ENCODE data around the gene INF2.
A peak's percentile ranks its signal among the peaks of the same experiment; 100 is the strongest.

INF2 gene

DNA sequence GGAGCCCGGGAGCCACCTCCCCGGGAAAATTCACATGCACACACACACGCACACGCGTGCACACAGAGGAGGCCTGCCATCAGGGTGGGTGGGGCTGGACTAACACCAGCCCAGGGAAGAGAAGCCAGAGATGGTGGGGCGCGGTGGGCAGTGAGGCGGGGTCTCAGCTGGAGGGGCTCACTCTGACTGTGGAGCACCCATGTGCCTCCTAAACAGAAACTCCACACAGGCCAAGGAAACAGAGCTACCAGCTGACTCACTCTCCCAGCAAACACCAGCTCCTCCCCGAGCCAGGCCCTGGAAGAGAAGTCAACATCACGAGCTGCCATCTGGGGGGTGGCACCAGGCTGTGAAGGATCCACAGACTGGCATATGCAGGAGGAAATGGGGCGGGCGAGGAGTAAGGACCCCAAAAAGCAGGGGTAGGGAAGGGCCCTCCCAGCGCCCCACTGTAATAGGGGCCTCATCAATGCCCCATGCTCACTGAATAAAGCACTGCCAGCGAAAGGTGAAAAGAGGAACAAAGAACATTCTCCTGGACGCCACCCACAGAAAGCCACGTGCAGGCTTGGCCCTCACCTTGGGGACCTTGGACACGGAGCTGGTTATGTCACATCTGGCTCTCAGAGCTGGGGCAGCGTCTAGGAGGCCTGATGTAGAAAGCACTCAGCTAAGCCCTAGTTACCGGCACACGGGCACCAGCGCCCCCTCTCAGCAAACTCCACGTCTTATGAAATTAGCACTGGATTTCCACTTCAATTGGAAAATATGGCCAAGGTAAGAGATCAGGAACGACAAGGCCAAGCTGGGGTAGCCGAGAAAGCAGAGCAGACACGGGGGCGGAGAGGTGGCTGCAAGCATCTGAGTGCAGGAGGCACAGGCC is 8.4 kb upstream of the INF2 start:
- ChIA-PET CTCF (interaction anchor here (0.6 to 2.4 kb wide), 17 partner anchors 9 to 145 kb away, joined by 3 to 14 read pairs (median 3); no protein-coding TSS in a partner anchor), POLR2A (no interaction called here)
- DNase-seq (ENCODE audit: extremely low spot score): peak; percentile 72
- TF ChIP-seq, protein P1, sequence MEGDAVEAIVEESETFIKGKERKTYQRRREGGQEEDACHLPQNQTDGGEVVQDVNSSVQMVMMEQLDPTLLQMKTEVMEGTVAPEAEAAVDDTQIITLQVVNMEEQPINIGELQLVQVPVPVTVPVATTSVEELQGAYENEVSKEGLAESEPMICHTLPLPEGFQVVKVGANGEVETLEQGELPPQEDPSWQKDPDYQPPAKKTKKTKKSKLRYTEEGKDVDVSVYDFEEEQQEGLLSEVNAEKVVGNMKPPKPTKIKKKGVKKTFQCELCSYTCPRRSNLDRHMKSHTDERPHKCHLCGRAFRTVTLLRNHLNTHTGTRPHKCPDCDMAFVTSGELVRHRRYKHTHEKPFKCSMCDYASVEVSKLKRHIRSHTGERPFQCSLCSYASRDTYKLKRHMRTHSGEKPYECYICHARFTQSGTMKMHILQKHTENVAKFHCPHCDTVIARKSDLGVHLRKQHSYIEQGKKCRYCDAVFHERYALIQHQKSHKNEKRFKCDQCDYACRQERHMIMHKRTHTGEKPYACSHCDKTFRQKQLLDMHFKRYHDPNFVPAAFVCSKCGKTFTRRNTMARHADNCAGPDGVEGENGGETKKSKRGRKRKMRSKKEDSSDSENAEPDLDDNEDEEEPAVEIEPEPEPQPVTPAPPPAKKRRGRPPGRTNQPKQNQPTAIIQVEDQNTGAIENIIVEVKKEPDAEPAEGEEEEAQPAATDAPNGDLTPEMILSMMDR (IDR thresholded peaks at IDR 0.05; ENCODE audit: control extremely low read depth, extremely low read depth, low read depth, missing control alignments): peak; percentile 43

DNA sequence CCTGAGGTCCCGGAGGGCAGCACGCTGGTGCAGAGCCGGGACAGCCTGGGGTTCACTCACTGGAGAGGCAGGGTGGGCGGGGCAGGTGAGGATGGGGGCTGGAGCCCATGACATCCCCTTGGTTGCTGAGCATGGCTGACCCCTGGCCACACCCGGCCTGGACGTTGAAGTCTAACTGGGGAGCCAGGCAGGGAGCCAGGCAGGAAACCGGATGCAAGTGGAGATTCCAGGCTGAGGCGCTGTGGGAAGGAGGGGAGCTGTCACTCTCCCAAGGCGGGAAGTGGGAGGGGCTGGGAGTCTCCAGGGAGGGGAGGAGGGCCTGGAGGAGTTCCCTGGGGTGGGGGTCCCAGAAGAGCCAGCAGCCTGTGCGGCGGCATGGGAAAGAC is 7.7 kb upstream of the INF2 start:
- no peak for DNase-seq (ENCODE audit: extremely low spot score)
- CTCF ChIA-PET: interaction anchor here (0.7 to 2.4 kb wide), 12 partner anchors 8 to 144 kb away, joined by 3 to 14 read pairs (median 3); no protein-coding TSS in a partner anchor
- POLR2A ChIA-PET: no interaction called here
- TF ChIP-seq, protein P1 (IDR thresholded peaks at IDR 0.05; ENCODE audit: control extremely low read depth, extremely low read depth, low read depth, missing control alignments): no peak

DNA sequence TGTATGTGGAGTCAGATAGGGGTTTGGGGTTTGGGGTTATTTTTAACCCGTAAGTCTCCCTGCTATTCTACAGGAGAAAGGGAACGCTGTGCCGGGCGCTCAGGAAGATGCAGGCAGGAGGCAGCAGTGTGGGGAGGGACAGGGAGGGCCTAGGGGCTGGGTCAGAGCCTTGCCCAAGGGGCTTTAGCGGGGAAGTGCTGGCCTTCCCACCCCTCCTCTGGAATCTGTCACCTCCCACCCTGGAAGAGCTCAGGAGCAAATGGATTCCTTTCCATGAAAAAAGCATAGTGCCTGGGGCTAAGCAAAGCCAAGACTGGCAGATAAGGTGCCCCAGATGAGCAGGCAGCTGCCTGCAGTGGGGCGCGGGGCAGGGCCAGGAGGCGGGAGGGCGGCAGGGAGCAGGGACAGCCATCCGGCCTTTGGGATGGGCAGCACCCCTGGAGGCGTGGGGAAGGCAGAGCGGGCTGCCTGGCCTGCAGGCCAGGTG is 7.3 kb upstream of the INF2 start:
- ChIA-PET CTCF (interaction anchor here (1.0 to 2.4 kb wide), 5 partner anchors 21 to 144 kb away, joined by 3 to 14 read pairs (median 3); no protein-coding TSS in a partner anchor), POLR2A (no interaction called here)
- no peak for DNase-seq (ENCODE audit: extremely low spot score)
- TF ChIP-seq, protein P1 (IDR thresholded peaks at IDR 0.05; ENCODE audit: control extremely low read depth, extremely low read depth, low read depth, missing control alignments): no peak

DNA sequence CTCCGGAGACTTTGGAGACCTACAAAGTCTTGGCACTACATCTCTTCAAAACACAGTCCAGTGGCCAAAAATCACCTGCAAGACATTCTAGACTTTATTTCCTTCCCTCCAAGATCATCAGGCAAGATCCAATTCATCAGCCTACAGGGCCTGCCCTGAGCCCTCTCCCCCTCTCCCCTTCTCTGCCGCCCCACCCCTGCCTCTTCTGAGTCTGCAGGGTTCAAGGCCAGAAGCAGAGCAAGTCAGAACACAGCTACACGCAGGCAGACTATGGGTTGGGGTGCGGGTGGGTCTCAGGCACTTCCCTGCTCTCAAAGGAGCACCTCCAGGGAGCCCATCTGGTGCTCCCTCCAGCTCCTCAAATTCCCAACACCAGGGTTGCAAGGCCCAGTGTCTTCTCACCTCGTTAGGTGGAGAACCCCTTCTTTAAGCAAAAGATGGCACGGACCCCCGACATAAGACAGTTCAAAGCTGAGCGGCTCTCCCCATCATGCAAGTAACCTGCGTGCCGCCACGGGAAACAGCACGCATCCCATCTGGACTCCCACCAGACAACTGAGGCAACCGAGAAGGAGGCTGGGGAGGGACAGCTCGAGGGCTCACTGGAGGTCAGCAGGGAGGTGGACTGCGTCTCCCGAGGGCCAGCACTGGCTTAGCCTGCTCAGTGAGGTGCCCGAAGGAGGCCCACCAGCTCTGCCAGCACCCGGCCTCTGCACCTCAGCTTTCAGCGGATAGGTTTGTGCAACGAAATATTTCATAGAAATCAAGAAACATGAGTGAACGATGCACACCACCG is 5.6 kb upstream of the INF2 start:
- TF ChIP-seq, protein P1 (IDR thresholded peaks at IDR 0.05; ENCODE audit: control extremely low read depth, extremely low read depth, low read depth, missing control alignments): no peak

DNA sequence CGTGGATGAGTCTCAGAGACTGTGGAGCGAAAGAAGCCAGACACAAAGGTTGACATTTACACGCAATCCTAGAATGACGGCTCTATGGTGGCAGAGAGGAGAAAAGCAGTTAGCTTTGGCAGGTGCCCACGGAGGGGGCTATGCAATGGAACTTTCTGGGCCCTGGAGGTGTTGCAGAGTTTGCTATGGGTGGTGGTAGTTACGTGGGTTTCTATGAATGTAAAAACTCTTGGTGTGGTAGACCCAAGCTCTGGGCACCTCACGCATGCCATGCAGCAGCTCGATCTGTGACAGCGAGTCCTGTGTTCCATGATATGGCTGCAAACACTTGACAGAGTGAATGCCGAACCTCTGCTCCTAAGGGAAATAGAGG is 5.0 kb upstream of the INF2 start:
- ChIA-PET POLR2A (no interaction called here), CTCF (no interaction called here)
- no peak for DNase-seq (ENCODE audit: extremely low spot score)
- TF ChIP-seq, protein P1 (IDR thresholded peaks at IDR 0.05; ENCODE audit: control extremely low read depth, extremely low read depth, low read depth, missing control alignments): no peak

More for the DNA sequence above, 5.6 kb upstream of the INF2 start:
- POLR2A ChIA-PET: no interaction called here
- CTCF ChIA-PET: no interaction called here
- DNase-seq (ENCODE audit: extremely low spot score): no peak

DNA sequence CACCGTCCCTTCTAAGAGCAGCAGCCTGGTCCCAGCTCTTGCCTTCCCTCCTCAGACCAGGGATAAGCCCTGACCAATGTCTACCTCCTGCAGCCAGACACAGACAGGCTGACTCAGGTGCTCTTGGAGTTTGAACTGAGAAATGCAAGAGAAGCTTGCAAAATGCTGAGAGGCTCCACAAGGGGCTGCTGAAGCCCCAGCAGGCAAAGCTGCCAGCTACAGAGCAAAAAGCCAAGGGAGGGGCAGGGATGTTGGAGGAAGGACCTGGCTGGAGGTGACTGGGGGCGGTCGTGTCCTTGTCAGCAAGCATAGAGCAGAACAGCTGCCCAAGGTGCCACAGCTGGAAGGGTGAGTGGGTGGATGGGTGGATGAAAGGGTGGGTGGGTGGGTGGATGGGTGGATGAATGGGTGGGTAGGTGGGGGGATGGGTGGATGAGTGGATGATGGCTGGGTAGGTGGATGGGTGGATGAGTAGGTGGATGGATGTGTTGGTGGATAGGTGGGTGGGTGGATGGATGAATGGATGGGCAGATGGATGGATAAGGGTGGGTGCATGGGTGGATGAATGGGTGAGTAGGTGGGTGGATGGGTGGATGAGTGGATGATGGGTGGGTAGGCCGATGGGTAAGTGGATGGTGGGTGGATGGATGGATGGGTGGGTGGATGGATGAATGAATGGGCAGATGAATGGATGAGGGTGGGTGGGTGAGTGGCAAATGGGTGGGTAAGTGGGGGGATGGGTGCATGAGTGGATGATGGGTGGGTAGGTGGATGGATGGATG is 4.0 kb upstream of the INF2 start:
- DNase-seq (ENCODE audit: extremely low spot score): no peak
- ChIA-PET POLR2A (no interaction called here), CTCF (interaction anchor here (0.8 kb wide), 1 partner anchor 24 kb away, joined by 3 read pairs; no protein-coding TSS in a partner anchor)
- TF ChIP-seq, protein P1 (IDR thresholded peaks at IDR 0.05; ENCODE audit: control extremely low read depth, extremely low read depth, low read depth, missing control alignments): no peak
